Measurements from ENCODE around the gene LRRC42. TPM values are rescaled to one million over a fixed set of nuclear protein-coding genes. Genes with fewer than 3 reads are reported as not detected.

The LRRC42 gene
- total RNA-seq, 1 donor from 2014 or later: 69.1 TPM

- H3K4me3 Mint-ChIP-seq: no peak overlapping the region
- H3K9me3 Mint-ChIP-seq: no peaks in the 10 kb centered on the region
- peaks cover 4% of the 10 kb centered on the region for H3K4me1 Mint-ChIP-seq
- H3K36me3 Mint-ChIP-seq: peaks cover 20% of the 10 kb centered on the region
- Histone ChIP-seq H3K9ac (no peak overlapping the region), H3K4me2 (peak overlapping the region; percentile 39), H3K9me3 (ENCODE audit: low read depth) (no peaks in the 10 kb centered on the region), H3K36me3 (peaks cover 18% of the 10 kb centered on the region), H3F3A (ENCODE audit: low read depth) (peaks cover 17% of the 10 kb centered on the region), H4K20me1 (ENCODE audit: low read depth) (peaks cover 18% of the 10 kb centered on the region), H2AFZ (replicated peaks) (no peak overlapping the region), H3K79me2 (ENCODE audit: low read depth) (peaks cover 15% of the 10 kb centered on the region), H3K27ac (peak overlapping the region; percentile 71), H3K27me3 (no peaks in the 10 kb centered on the region), H3K4me1 (peaks cover 15% of the 10 kb centered on the region), H3K4me3 (no peak overlapping the region)
- DNase-seq (ENCODE audit: low spot score): no peak
- no peak overlapping the region for H3K27ac Mint-ChIP-seq
- no peaks in the 10 kb centered on the region for H3K27me3 Mint-ChIP-seq (ENCODE audit: insufficient read depth, low read depth)
- TF ChIP-seq EZH2 (IDR thresholded peaks at IDR 0.05): no peak
Measured at GRCh38 chr1:53956308-53957168, 10.4 kb downstream of the LRRC42 start.

GRCh38 chr1:53957194-53957818 is 11.2 kb downstream of the LRRC42 start:
- peaks cover 10% of the 10 kb centered on the region for H3K79me2 ChIP-seq (ENCODE audit: low read depth)
- H3K4me1 ChIP-seq: peaks cover 15% of the 10 kb centered on the region
- peak overlapping the region; percentile 39 for H3K4me2 ChIP-seq
- no peak overlapping the region for H3K4me3 Mint-ChIP-seq
- no peak overlapping the region for H3K27ac Mint-ChIP-seq
- H3K27me3 Mint-ChIP-seq (ENCODE audit: insufficient read depth, low read depth): no peaks in the 10 kb centered on the region
- no peak overlapping the region for H2AFZ ChIP-seq (replicated peaks)
- no peaks in the 10 kb centered on the region for H3K9me3 ChIP-seq (ENCODE audit: low read depth)
- peaks cover 18% of the 10 kb centered on the region for H4K20me1 ChIP-seq (ENCODE audit: low read depth)
- H3K4me1 Mint-ChIP-seq: peaks cover 4% of the 10 kb centered on the region
- no peaks in the 10 kb centered on the region for H3K27me3 ChIP-seq
- peaks cover 17% of the 10 kb centered on the region for H3F3A ChIP-seq (ENCODE audit: low read depth)
- peak overlapping the region; percentile 71 for H3K27ac ChIP-seq
- peaks cover 25% of the 10 kb centered on the region for H3K36me3 Mint-ChIP-seq
- no peak for DNase-seq (ENCODE audit: low spot score)
- H3K9ac ChIP-seq: no peak overlapping the region
- peaks cover 18% of the 10 kb centered on the region for H3K36me3 ChIP-seq
- H3K4me3 ChIP-seq: no peak overlapping the region
- H3K9me3 Mint-ChIP-seq: no peaks in the 10 kb centered on the region
- no peak for TF ChIP-seq CTCF (IDR thresholded peaks at IDR 0.05)
- TF ChIP-seq EZH2 (IDR thresholded peaks at IDR 0.05): no peak
- no peak for TF ChIP-seq EZH2phosphoT487 (IDR thresholded peaks at IDR 0.05)

- Histone ChIP-seq H3K4me3 (no peak overlapping the region), H2AFZ (replicated peaks) (no peak overlapping the region), H3K36me3 (peaks cover 10% of the 10 kb centered on the region), H3K4me2 (no peak overlapping the region), H3K27ac (no peak overlapping the region), H3K9ac (no peak overlapping the region), H3K79me2 (ENCODE audit: low read depth) (no peaks in the 10 kb centered on the region), H3K4me1 (peaks cover 15% of the 10 kb centered on the region), H3F3A (ENCODE audit: low read depth) (peaks cover 17% of the 10 kb centered on the region), H4K20me1 (ENCODE audit: low read depth) (peaks cover 22% of the 10 kb centered on the region), H3K27me3 (no peaks in the 10 kb centered on the region), H3K9me3 (ENCODE audit: low read depth) (no peaks in the 10 kb centered on the region)
- no peak for DNase-seq (ENCODE audit: low spot score)
- Mint-ChIP-seq H3K27me3 (ENCODE audit: insufficient read depth, low read depth) (no peaks in the 10 kb centered on the region), H3K27ac (no peak overlapping the region), H3K4me3 (no peak overlapping the region), H3K9me3 (no peaks in the 10 kb centered on the region), H3K4me1 (peaks cover 4% of the 10 kb centered on the region), H3K36me3 (peaks cover 28% of the 10 kb centered on the region)
- TF ChIP-seq EZH2phosphoT487 (IDR thresholded peaks at IDR 0.05) (no peak), CTCF (IDR thresholded peaks at IDR 0.05) (peak; percentile 57)
Measured at GRCh38 chr1:53959664-53960250, 13.6 kb downstream of the LRRC42 start.
